ENCODE measurements around the gene SOAT2.
A peak's percentile ranks its signal among the peaks of the same experiment; 100 is the strongest.

The SOAT2 gene

DNA sequence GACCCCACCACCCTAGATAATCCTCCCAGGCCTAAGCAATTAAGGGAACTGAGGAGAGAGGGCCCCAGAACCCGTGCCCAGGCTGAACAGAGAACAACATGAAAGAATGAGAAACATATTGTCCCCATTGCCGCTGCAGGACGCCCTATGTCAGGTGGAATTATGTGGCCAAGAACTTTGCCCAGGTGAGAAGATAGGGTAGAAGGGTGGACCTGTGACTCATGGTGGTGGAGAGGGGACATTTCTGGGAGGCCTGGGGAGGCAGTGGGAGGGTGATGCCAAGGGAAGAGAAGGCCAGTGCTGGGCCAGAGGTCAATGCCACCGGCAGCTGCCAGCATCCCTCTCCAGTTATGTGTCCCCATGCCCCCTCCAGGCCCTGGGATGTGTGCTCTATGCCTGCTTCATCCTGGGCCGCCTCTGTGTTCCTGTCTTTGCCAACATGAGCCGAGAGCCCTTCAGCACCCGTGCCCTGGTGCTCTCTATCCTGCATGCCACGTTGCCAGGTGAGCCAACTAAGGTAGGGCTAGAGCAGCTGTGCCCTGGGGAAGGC, 15.5 kb downstream of the SOAT2 start:
- Histone ChIP-seq H3K9ac (ENCODE audit: insufficient read length) (no peak overlapping the region), H3K9me3 (ENCODE audit: low read depth, low read length) (no peaks in the 10 kb centered on the region), H3K36me3 (ENCODE audit: insufficient read depth, low read length) (no peaks in the 10 kb centered on the region), H3K4me3 (no peak overlapping the region), H3K27ac (no peak overlapping the region)
- DNase-seq (ENCODE audit: low read depth, low spot score): no peak
- TF ChIP-seq EZH2 (IDR thresholded peaks at IDR 0.05) (no peak), POLR2AphosphoS5 (IDR thresholded peaks at IDR 0.05; ENCODE audit: borderline replicate concordance, low read depth, low read length) (no peak), FOXP2 (optimal IDR thresholded peaks at IDR 0.05; ENCODE audit: control extremely low read depth, extremely low read length, insufficient read depth) (no peak)

DNA sequence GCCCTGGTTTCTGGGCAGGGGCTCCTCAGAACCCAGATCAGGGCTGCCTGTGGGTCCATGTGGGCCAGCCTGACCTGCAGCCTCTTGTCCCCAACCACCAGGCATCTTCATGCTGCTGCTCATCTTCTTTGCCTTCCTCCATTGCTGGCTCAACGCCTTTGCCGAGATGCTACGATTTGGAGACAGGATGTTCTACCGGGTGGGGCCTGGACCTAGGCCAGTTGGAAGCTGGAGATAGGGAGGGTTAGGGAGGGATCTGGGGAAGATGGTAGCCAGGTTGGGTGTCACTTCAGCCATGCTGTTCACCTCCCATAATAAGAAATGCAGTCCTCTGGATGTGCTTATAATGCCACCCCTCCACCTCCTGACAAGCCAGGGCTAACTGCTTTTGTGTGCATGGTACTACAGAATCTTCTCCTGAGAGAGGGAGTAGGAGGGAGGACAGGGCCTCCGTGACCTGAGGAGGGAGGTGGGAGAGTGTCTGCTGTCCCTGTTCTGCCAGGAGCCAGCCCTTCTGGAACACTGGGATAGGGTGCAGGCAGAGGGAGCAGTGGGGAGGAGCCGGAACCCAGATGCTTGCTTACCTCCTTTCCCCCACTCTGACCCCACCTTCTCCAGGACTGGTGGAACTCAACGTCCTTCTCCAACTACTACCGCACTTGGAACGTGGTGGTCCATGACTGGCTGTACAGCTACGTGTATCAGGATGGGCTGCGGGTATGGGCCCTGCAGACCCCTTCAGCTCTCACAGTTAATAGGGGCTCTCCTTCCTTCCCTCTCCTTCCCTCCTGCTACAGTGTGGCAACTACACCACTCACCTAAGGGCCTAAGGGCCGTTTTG, 17.6 kb downstream of the SOAT2 start:
- Histone ChIP-seq H3K4me3 (no peak overlapping the region), H3K9ac (ENCODE audit: insufficient read length) (no peak overlapping the region), H3K9me3 (ENCODE audit: low read depth, low read length) (no peaks in the 10 kb centered on the region), H3K36me3 (ENCODE audit: insufficient read depth, low read length) (no peaks in the 10 kb centered on the region), H3K27ac (no peak overlapping the region)
- no peak for DNase-seq (ENCODE audit: low read depth, low spot score)
- TF ChIP-seq POLR2AphosphoS5 (IDR thresholded peaks at IDR 0.05; ENCODE audit: borderline replicate concordance, low read depth, low read length) (no peak), FOXP2 (optimal IDR thresholded peaks at IDR 0.05; ENCODE audit: control extremely low read depth, extremely low read length, insufficient read depth) (no peak), EZH2 (IDR thresholded peaks at IDR 0.05) (no peak)

DNA sequence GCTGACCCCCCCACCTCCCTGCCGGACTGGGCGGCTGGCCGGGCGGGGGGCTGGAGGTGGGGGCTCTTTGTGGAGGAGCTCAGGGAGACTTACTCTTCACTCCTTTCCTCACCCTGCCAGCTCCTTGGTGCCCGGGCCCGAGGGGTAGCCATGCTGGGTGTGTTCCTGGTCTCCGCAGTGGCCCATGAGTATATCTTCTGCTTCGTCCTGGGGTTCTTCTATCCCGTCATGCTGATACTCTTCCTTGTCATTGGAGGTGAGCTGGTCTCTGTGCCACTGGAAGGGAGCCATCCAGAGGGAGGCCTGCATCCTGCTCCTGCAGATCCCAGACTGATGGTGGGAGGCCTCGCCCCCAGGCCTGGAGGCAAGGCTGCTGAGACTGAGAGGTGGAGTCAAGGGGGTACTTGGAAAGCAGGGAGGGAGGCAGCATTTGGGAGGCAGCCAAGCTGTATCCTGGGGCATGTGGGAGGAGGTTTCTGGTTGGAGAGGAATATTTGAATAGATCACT, 19.7 kb downstream of the SOAT2 start:
- TF ChIP-seq FOXP2 (optimal IDR thresholded peaks at IDR 0.05; ENCODE audit: control extremely low read depth, extremely low read length, insufficient read depth) (no peak), POLR2AphosphoS5 (IDR thresholded peaks at IDR 0.05; ENCODE audit: borderline replicate concordance, low read depth, low read length) (peak; percentile 42)
- DNase-seq (ENCODE audit: low read depth, low spot score): peak; percentile 95
- H3K9ac ChIP-seq (ENCODE audit: insufficient read length): no peak overlapping the region

GRCh38 chr12:53123578-53124351, 20.5 kb downstream of the SOAT2 start:
- H3K9ac ChIP-seq (ENCODE audit: insufficient read length): no peak overlapping the region
- TF ChIP-seq POLR2AphosphoS5 (IDR thresholded peaks at IDR 0.05; ENCODE audit: borderline replicate concordance, low read depth, low read length) (no peak), FOXP2 (optimal IDR thresholded peaks at IDR 0.05; ENCODE audit: control extremely low read depth, extremely low read length, insufficient read depth) (no peak), EZH2 (IDR thresholded peaks at IDR 0.05) (no peak)
- peak overlapping the region; percentile 11 for H3K4me3 ChIP-seq
- no peaks in the 10 kb centered on the region for H3K36me3 ChIP-seq (ENCODE audit: insufficient read depth, low read length)
- peak overlapping the region; percentile 67 for H3K27ac ChIP-seq
- DNase-seq (ENCODE audit: low read depth, low spot score): no peak
- H3K9me3 ChIP-seq (ENCODE audit: low read depth, low read length): no peaks in the 10 kb centered on the region

More for the DNA sequence above, 19.7 kb downstream of the SOAT2 start:
- Histone ChIP-seq H3K27ac (peak overlapping the region; percentile 67; the same call in 1 of the 2 replicates), H3K4me3 (peak overlapping the region; percentile 46), H3K9me3 (ENCODE audit: low read depth, low read length) (no peaks in the 10 kb centered on the region), H3K36me3 (ENCODE audit: insufficient read depth, low read length) (no peaks in the 10 kb centered on the region)

DNA sequence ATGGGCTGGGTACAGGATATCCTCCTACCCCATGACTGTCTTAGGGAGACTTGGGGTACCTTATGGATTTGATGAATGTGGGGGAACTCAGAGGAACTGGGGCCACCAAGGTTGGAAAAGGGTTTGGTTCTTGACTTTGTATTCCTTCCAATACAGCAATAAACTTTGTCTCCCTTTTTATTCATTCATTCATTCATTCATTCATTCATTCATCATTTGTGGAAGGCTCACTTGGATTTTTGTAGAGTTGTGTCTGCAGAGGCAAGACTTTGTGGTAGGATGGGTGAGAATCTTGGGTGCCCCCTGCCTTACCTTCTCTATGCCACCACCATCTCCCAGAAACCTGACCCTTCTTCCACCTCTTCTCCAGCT, 21.1 kb downstream of the SOAT2 start:
- no peaks in the 10 kb centered on the region for H3K36me3 ChIP-seq (ENCODE audit: insufficient read depth, low read length)
- no peak overlapping the region for H3K4me3 ChIP-seq
- H3K9ac ChIP-seq (ENCODE audit: insufficient read length): no peak overlapping the region
- DNase-seq (ENCODE audit: low read depth, low spot score): no peak
- no peak overlapping the region for H3K27ac ChIP-seq
- no peak for TF ChIP-seq FOXP2 (optimal IDR thresholded peaks at IDR 0.05; ENCODE audit: control extremely low read depth, extremely low read length, insufficient read depth)
- TF ChIP-seq EZH2 (IDR thresholded peaks at IDR 0.05): no peak
- no peak for TF ChIP-seq POLR2AphosphoS5 (IDR thresholded peaks at IDR 0.05; ENCODE audit: borderline replicate concordance, low read depth, low read length)
- no peaks in the 10 kb centered on the region for H3K9me3 ChIP-seq (ENCODE audit: low read depth, low read length)

- H3K9ac ChIP-seq (ENCODE audit: insufficient read length): no peak overlapping the region
- TF ChIP-seq EZH2 (IDR thresholded peaks at IDR 0.05): no peak
- TF ChIP-seq POLR2AphosphoS5 (IDR thresholded peaks at IDR 0.05; ENCODE audit: borderline replicate concordance, low read depth, low read length): no peak
- no peak for TF ChIP-seq FOXP2 (optimal IDR thresholded peaks at IDR 0.05; ENCODE audit: control extremely low read depth, extremely low read length, insufficient read depth)
Observed at GRCh38 chr12:53127169-53127568, 23.9 kb downstream of the SOAT2 start.

DNA sequence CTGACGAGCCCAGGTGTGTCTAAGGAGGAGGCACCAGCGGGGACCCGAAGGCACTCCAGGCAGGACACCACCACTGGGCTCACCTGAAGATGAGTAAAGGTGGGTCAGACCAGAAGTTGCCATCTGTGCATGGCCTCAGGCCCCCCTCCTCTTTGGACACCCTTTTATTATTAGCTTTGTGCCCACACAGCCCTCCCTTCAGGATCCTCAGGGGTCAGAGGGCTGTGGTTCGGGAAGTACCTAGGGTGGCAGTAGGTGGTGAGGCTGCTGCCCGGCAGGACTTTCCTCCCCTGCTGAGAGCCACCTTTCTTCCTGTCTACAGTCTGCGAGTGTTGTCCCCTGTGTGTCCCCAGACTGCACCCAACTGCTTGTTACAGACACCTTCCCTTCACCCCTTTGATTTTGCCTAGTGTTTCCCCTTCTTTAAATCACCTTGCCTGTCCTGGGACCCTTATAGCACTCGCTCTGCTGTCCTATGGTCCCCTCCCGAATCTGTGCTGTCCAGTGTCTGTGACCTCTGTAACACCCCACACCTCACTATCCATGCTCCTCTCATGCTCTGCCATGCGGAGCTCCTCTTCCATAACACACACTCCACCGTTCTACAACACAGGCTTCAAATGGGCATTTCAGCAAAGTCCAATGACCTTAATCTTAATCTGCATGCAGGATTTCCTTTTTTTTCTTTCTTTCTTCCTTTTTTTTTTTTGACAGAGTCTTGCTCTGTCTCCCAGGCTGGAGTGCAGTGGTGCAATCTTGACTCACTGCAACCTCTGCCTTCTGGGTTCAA, 25.7 kb downstream of the SOAT2 start:
- no peak for DNase-seq (ENCODE audit: low read depth, low spot score)
- Histone ChIP-seq H3K4me3 (no peak overlapping the region), H3K9ac (ENCODE audit: insufficient read length) (no peak overlapping the region), H3K36me3 (ENCODE audit: insufficient read depth, low read length) (no peaks in the 10 kb centered on the region), H3K27ac (no peak overlapping the region), H3K9me3 (ENCODE audit: low read depth, low read length) (no peaks in the 10 kb centered on the region)
- no peak for TF ChIP-seq POLR2AphosphoS5 (IDR thresholded peaks at IDR 0.05; ENCODE audit: borderline replicate concordance, low read depth, low read length)
- no peak for TF ChIP-seq FOXP2 (optimal IDR thresholded peaks at IDR 0.05; ENCODE audit: control extremely low read depth, extremely low read length, insufficient read depth)
- TF ChIP-seq EZH2 (IDR thresholded peaks at IDR 0.05): no peak

More at GRCh38 chr12:53127169-53127568, 23.9 kb downstream of the SOAT2 start:
- Histone ChIP-seq H3K4me3 (peak overlapping the region; percentile 22; the same call in 1 of the 2 replicates), H3K36me3 (ENCODE audit: insufficient read depth, low read length) (no peaks in the 10 kb centered on the region), H3K9me3 (ENCODE audit: low read depth, low read length) (no peaks in the 10 kb centered on the region), H3K27ac (peak overlapping the region; percentile 80)
- no peak for DNase-seq (ENCODE audit: low read depth, low spot score)

Measured in SK-N-MC (cell line).